ENCODE data around the gene MRO. TPM values are rescaled to one million over a fixed set of nuclear protein-coding genes. Genes with fewer than 3 reads are reported as not detected.

The MRO gene
- total RNA-seq, 1 experiment from 2014 or later = 0.84 TPM

DNA sequence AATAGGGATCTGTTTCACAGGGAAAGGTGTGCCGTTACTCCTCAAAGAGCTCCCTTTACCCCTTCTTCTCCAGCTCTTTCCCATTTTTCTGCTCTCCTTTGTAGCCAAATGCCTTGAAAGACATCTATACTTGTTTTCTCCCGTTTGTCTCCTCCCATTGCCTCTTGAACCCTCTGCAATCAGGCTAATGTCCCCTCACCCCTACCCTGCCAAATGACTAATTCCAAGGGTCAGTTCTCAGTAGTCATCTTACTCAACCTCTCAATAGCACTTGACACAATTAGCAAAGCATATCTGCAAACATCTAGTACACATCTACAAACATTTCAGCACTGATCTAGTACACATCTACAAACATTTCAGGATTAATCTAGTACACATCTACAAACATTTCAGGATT lies 12.6 kb downstream of the MRO start:
- no peak for TF ChIP-seq POLR2A (IDR thresholded peaks at IDR 0.05; ENCODE audit: borderline replicate concordance, extremely low read depth, insufficient read depth, insufficient read length)
- TF ChIP-seq, protein P1, sequence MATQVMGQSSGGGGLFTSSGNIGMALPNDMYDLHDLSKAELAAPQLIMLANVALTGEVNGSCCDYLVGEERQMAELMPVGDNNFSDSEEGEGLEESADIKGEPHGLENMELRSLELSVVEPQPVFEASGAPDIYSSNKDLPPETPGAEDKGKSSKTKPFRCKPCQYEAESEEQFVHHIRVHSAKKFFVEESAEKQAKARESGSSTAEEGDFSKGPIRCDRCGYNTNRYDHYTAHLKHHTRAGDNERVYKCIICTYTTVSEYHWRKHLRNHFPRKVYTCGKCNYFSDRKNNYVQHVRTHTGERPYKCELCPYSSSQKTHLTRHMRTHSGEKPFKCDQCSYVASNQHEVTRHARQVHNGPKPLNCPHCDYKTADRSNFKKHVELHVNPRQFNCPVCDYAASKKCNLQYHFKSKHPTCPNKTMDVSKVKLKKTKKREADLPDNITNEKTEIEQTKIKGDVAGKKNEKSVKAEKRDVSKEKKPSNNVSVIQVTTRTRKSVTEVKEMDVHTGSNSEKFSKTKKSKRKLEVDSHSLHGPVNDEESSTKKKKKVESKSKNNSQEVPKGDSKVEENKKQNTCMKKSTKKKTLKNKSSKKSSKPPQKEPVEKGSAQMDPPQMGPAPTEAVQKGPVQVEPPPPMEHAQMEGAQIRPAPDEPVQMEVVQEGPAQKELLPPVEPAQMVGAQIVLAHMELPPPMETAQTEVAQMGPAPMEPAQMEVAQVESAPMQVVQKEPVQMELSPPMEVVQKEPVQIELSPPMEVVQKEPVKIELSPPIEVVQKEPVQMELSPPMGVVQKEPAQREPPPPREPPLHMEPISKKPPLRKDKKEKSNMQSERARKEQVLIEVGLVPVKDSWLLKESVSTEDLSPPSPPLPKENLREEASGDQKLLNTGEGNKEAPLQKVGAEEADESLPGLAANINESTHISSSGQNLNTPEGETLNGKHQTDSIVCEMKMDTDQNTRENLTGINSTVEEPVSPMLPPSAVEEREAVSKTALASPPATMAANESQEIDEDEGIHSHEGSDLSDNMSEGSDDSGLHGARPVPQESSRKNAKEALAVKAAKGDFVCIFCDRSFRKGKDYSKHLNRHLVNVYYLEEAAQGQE (IDR thresholded peaks at IDR 0.05; ENCODE audit: low read depth) = no peak
- intact Hi-C loops (cut with micrococcal nuclease) = no loop called here
- Histone ChIP-seq H3K4me2 (ENCODE audit: low read length) (no peak overlapping the region), H2AFZ (ENCODE audit: low read depth, low read length, poor library complexity, severe bottlenecking) (no peak overlapping the region), H3K9me2 (ENCODE audit: insufficient read depth) (no peaks in the 10 kb centered on the region), H3K27ac (ENCODE audit: low read depth, low read length) (no peak overlapping the region), H3K4me3 (replicated peaks in 1 of 2; ENCODE audit: low read depth in 1 of 2, low read length in 2 of 2) (no peak overlapping the region), H3K36me3 (ENCODE audit: control insufficient read depth in 1 of 2, insufficient read depth in 2 of 2, low read length in 2 of 2) (no peaks in the 10 kb centered on the region), H3K79me2 (ENCODE audit: insufficient read depth, low read length) (no peaks in the 10 kb centered on the region), H4K20me1 (ENCODE audit: insufficient read depth) (no peaks in the 10 kb centered on the region), H3K27me3 (ENCODE audit: insufficient read depth, low read length) (no peaks in the 10 kb centered on the region), H3K9ac (ENCODE audit: low read length) (no peak overlapping the region), H3K9me3 (ENCODE audit: control insufficient read depth in 1 of 2, insufficient read depth in 1 of 2, low read depth in 1 of 2, low read length in 2 of 2) (no peaks in the 10 kb centered on the region), H3K4me1 (ENCODE audit: control insufficient read depth in 1 of 2, insufficient read depth in 2 of 2, low read length in 2 of 2) (peaks cover 0 to 2% of the 10 kb centered on the region in 2 experiments; a peak in 1 of 4 replicates)
- ChIA-PET RAD21 (ENCODE audit: low non-redundant PET in 1 of 2, low total read pairs in 2 of 2, uncharacterized antibody in 2 of 2, unreplicated experiment in 2 of 2) (no interaction called here), POLR2A (no interaction called here), CTCF (no interaction called here)
- no TSS peak for BruUV-seq (replicated peaks)
- DNase-seq (ENCODE audit: low read depth, low spot score) (no peak), ATAC-seq (no peak)

- BruUV-seq (replicated peaks) = no TSS peak
- CTCF ChIA-PET = no interaction called here
- no peak for TF ChIP-seq FOSL1 (IDR thresholded peaks at IDR 0.05; ENCODE audit: low read depth)
- TF ChIP-seq, protein P2, sequence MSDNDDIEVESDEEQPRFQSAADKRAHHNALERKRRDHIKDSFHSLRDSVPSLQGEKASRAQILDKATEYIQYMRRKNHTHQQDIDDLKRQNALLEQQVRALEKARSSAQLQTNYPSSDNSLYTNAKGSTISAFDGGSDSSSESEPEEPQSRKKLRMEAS (IDR thresholded peaks at IDR 0.05) = no peak
- TF ChIP-seq, protein P1 (IDR thresholded peaks at IDR 0.05; ENCODE audit: low read depth) = no peak
- TF ChIP-seq, protein P3, sequence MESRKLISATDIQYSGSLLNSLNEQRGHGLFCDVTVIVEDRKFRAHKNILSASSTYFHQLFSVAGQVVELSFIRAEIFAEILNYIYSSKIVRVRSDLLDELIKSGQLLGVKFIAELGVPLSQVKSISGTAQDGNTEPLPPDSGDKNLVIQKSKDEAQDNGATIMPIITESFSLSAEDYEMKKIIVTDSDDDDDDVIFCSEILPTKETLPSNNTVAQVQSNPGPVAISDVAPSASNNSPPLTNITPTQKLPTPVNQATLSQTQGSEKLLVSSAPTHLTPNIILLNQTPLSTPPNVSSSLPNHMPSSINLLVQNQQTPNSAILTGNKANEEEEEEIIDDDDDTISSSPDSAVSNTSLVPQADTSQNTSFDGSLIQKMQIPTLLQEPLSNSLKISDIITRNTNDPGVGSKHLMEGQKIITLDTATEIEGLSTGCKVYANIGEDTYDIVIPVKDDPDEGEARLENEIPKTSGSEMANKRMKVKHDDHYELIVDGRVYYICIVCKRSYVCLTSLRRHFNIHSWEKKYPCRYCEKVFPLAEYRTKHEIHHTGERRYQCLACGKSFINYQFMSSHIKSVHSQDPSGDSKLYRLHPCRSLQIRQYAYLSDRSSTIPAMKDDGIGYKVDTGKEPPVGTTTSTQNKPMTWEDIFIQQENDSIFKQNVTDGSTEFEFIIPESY (IDR thresholded peaks at IDR 0.05; ENCODE audit: extremely low read depth, insufficient replicate concordance, low read length) = no peak
- TF ChIP-seq POLR2AphosphoS5 (IDR thresholded peaks at IDR 0.05; ENCODE audit: low read depth, low read length) = no peak
- no peak for TF ChIP-seq EZH2phosphoT487 (IDR thresholded peaks at IDR 0.05; ENCODE audit: borderline replicate concordance)
- TF ChIP-seq SIN3A (IDR thresholded peaks at IDR 0.05; ENCODE audit: low read depth) = no peak
- TF ChIP-seq CBX3 (IDR thresholded peaks at IDR 0.05; ENCODE audit: low read depth) = no peak
These were observed 13.6 kb downstream of the MRO start for GRCh38 chr18:50806208-50806616.

More at GRCh38 chr18:50806208-50806616, 13.6 kb downstream of the MRO start:
- Histone ChIP-seq H3K27ac (ENCODE audit: low read depth, low read length) (no peak overlapping the region), H3K79me2 (ENCODE audit: insufficient read depth, low read length) (no peaks in the 10 kb centered on the region), H2AFZ (ENCODE audit: low read depth, low read length, poor library complexity, severe bottlenecking) (no peak overlapping the region), H3K4me1 (ENCODE audit: control insufficient read depth in 1 of 2, insufficient read depth in 2 of 2, low read length in 2 of 2) (peaks cover 0 to 3% of the 10 kb centered on the region in 2 experiments; a peak in 1 of 4 replicates), H3K36me3 (ENCODE audit: control insufficient read depth in 1 of 2, insufficient read depth in 2 of 2, low read length in 2 of 2) (no peaks in the 10 kb centered on the region), H3K4me2 (ENCODE audit: low read length) (no peak overlapping the region), H4K20me1 (ENCODE audit: insufficient read depth) (no peaks in the 10 kb centered on the region), H3K9me2 (ENCODE audit: insufficient read depth) (no peaks in the 10 kb centered on the region), H3K9me3 (ENCODE audit: control insufficient read depth in 1 of 2, insufficient read depth in 1 of 2, low read depth in 1 of 2, low read length in 2 of 2) (no peaks in the 10 kb centered on the region), H3K27me3 (ENCODE audit: insufficient read depth, low read length) (no peaks in the 10 kb centered on the region), H3K9ac (ENCODE audit: low read length) (no peak overlapping the region), H3K4me3 (replicated peaks in 1 of 2; ENCODE audit: low read depth in 1 of 2, low read length in 2 of 2) (no peak overlapping the region)
- POLR2A ChIA-PET = interaction anchor here (0.7 kb wide), 1 partner anchor 16 kb away, joined by 3 read pairs; no protein-coding TSS in a partner anchor
- intact Hi-C loops (cut with micrococcal nuclease) = no loop called here
- DNase-seq (ENCODE audit: low read depth, low spot score) (no peak), ATAC-seq (no peak)
- RAD21 ChIA-PET (ENCODE audit: low non-redundant PET in 1 of 2, low total read pairs in 2 of 2, uncharacterized antibody in 2 of 2, unreplicated experiment in 2 of 2) = no interaction called here

Measured in HCT116 (cell line).